ENCODE results near the gene MSI2. TPM values are rescaled to one million over a fixed set of nuclear protein-coding genes. Genes with fewer than 3 reads are reported as not detected.

MSI2 gene
- total and polyA plus RNA-seq, 9 of the 15 experiments (the other 6 are each of a cell fraction or from before 2014, with no cell fraction given) = 4.6 to 61.8 (median 42.4) TPM

DNA sequence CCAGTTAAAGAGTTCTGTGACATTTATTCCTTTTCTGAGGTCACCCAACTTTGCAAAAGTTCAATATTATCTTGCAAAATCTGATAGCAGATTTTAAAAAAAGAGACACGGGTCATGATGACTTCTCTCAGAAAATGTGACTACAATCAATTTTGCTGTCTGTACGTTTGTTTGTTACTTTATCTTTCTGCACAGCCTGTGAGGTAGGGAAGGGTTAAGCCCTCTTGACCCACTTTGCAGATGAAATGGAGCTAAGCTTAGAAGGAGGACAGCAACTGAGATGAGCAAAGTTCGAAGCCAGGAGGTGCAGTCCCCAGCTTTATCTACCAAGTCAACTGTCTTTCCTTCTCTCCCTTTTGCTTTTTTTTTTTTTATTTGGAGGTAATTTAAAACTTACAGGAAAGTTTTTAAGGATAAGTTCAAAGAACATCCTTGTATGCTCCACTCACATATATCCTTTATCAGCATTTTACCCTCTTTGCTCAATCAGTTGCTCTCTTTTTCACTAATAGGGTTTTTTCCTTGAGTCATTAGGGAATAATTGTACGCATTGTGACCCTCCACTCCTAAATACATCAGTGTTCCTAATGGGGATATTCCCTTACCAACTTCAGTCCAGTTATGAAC lies 86.8 kb downstream of the MSI2 start (continued):
- TF ChIP-seq NCOA2 (IDR thresholded peaks at IDR 0.05; ENCODE audit: partially characterized antibody in 2 of 2) = no peak
- TF ChIP-seq HNRNPLL (IDR thresholded peaks at IDR 0.05; ENCODE audit: low read depth, low read length, poor library complexity, severe bottlenecking) = no peak
- TF ChIP-seq ZNF347 (CRISPR knock-in tag; IDR thresholded peaks at IDR 0.05; ENCODE audit: low read depth) = no peak
- TF ChIP-seq, protein P1, sequence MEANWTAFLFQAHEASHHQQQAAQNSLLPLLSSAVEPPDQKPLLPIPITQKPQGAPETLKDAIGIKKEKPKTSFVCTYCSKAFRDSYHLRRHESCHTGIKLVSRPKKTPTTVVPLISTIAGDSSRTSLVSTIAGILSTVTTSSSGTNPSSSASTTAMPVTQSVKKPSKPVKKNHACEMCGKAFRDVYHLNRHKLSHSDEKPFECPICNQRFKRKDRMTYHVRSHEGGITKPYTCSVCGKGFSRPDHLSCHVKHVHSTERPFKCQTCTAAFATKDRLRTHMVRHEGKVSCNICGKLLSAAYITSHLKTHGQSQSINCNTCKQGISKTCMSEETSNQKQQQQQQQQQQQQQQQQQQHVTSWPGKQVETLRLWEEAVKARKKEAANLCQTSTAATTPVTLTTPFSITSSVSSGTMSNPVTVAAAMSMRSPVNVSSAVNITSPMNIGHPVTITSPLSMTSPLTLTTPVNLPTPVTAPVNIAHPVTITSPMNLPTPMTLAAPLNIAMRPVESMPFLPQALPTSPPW (CRISPR knock-in tag; IDR thresholded peaks at IDR 0.05) = no peak
- TF ChIP-seq HDAC8 (tag; IDR thresholded peaks at IDR 0.05) = no peak
- TF ChIP-seq, protein P2, sequence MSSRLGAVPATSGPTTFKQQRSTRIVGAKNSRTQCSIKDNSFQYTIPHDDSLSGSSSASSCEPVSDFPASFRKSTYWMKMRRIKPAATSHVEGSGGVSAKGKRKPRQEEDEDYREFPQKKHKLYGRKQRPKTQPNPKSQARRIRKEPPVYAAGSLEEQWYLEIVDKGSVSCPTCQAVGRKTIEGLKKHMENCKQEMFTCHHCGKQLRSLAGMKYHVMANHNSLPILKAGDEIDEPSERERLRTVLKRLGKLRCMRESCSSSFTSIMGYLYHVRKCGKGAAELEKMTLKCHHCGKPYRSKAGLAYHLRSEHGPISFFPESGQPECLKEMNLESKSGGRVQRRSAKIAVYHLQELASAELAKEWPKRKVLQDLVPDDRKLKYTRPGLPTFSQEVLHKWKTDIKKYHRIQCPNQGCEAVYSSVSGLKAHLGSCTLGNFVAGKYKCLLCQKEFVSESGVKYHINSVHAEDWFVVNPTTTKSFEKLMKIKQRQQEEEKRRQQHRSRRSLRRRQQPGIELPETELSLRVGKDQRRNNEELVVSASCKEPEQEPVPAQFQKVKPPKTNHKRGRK (tag; IDR thresholded peaks at IDR 0.05) = no peak
- TF ChIP-seq ZC3H11A (IDR thresholded peaks at IDR 0.05; ENCODE audit: low read depth, low read length) = no peak
- no peak for TF ChIP-seq POLR2B (IDR thresholded peaks at IDR 0.05; ENCODE audit: low read depth, partially characterized antibody)
- TF ChIP-seq, protein P3, sequence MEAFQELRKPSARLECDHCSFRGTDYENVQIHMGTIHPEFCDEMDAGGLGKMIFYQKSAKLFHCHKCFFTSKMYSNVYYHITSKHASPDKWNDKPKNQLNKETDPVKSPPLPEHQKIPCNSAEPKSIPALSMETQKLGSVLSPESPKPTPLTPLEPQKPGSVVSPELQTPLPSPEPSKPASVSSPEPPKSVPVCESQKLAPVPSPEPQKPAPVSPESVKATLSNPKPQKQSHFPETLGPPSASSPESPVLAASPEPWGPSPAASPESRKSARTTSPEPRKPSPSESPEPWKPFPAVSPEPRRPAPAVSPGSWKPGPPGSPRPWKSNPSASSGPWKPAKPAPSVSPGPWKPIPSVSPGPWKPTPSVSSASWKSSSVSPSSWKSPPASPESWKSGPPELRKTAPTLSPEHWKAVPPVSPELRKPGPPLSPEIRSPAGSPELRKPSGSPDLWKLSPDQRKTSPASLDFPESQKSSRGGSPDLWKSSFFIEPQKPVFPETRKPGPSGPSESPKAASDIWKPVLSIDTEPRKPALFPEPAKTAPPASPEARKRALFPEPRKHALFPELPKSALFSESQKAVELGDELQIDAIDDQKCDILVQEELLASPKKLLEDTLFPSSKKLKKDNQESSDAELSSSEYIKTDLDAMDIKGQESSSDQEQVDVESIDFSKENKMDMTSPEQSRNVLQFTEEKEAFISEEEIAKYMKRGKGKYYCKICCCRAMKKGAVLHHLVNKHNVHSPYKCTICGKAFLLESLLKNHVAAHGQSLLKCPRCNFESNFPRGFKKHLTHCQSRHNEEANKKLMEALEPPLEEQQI (IDR thresholded peaks at IDR 0.05) = 0 out of 2 replicates have a peak, but pooled peaks have one; percentile 59
- TF ChIP-seq, protein P4, sequence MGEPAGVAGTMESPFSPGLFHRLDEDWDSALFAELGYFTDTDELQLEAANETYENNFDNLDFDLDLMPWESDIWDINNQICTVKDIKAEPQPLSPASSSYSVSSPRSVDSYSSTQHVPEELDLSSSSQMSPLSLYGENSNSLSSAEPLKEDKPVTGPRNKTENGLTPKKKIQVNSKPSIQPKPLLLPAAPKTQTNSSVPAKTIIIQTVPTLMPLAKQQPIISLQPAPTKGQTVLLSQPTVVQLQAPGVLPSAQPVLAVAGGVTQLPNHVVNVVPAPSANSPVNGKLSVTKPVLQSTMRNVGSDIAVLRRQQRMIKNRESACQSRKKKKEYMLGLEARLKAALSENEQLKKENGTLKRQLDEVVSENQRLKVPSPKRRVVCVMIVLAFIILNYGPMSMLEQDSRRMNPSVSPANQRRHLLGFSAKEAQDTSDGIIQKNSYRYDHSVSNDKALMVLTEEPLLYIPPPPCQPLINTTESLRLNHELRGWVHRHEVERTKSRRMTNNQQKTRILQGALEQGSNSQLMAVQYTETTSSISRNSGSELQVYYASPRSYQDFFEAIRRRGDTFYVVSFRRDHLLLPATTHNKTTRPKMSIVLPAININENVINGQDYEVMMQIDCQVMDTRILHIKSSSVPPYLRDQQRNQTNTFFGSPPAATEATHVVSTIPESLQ (CRISPR knock-in tag; IDR thresholded peaks at IDR 0.05) = no peak
- TF ChIP-seq, protein P5, sequence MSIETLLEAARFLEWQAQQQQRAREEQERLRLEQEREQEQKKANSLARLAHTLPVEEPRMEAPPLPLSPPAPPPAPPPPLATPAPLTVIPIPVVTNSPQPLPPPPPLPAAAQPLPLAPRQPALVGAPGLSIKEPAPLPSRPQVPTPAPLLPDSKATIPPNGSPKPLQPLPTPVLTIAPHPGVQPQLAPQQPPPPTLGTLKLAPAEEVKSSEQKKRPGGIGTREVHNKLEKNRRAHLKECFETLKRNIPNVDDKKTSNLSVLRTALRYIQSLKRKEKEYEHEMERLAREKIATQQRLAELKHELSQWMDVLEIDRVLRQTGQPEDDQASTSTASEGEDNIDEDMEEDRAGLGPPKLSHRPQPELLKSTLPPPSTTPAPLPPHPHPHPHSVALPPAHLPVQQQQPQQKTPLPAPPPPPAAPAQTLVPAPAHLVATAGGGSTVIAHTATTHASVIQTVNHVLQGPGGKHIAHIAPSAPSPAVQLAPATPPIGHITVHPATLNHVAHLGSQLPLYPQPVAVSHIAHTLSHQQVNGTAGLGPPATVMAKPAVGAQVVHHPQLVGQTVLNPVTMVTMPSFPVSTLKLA (conservative IDR thresholded peaks at IDR 0.05) = peak in 1 of 2 experiments; percentile 26; a peak in 1 of 4 replicates
- TF ChIP-seq RAD21 (CRISPR knock-in tag; conservative IDR thresholded peaks at IDR 0.05 in 1 of 2, IDR thresholded peaks at IDR 0.05 in 1 of 2) = peak; percentile 7 to 18; a peak in 1 of 4 replicates

Measured in K562 (cell line).